Left renal cortex interstitium (tissue), 4 donors: ENCODE data around the gene DYNLRB2. TPM values are rescaled to one million over a fixed set of nuclear protein-coding genes. Genes with fewer than 3 reads are reported as not detected.

Source experiments
- DNase-seq, 4 donors: peaks; one replicate each; pipeline ENCODE4 v3.0.0-alpha.2; 2013; ENCODE audit warnings: low read depth in 4 of 4, low spot score in 2 of 4, missing footprints in 1 of 4
- polyA plus RNA-seq, 4 donors: library from polyadenylated mRNA; unstranded; fragments of 120-200 nt; gene quantifications; one replicate each; pipeline ENCODE4 v1.2.1, GENCODE V29; 2013; ENCODE audit not compliant: insufficient read length in 4 of 4

DYNLRB2 gene
- polyA plus RNA-seq, 4 donors = 6.0 to 10.8 (median 9.3) TPM

DNA sequence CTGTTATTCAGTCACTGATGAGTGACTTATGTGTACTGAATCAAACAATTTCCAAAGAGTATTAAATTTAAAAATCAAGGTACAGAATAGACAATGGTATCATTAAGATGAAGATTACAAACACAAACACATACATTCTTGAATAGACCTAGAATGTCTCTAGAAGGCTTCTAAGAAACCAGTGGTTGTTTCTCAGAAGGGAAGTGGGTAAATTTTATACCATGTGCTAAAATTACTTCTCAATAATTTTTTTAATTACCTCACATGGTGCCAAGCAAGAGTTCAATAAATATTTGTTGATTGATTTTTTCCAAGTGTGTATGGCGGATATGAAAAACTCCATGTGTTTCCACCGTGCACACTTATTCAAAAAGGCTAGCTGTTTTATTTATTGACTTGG is 6.4 kb downstream of the DYNLRB2 start:
- DNase-seq = no peak

DNA sequence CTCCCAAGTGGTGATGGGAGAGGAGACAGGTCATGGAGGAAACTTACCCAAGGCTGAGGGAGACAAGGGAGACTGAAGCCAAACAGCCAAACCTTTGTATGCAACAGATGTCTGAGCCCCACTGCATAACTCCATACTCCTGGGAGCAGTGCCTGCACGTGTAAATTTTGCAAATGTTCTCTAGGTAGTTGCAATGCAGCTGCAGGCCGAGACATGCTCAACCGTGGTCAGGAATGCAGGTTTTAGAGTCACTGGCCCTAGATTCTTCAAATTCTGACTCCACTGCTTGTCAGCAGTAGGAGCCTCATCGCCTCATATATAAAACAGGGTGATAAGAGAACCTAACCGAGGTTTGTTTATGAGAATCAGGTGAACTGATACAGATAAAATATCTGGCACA is 11.5 kb downstream of the DYNLRB2 start:
- DNase-seq = no peak

DNA sequence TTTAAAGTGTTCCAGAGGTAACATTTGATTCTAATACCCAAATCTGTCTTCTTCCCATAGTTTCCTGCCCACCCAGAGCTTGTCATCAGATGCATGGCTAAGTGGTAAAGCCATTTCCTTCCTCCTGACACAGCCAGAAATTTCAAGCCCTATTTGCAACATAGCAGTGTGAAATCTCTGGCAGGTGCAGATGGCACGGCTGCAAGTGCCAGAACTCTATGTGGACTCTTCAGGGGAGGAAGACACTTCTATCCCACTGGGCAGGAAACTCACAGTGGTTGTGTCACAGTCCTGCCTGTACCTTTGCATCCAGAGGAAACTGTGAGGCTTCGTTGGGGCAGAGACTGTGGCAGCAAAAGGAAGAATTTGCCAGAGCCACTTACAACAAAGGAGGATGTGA is 13.2 kb downstream of the DYNLRB2 start:
- DNase-seq = no peak

DNA sequence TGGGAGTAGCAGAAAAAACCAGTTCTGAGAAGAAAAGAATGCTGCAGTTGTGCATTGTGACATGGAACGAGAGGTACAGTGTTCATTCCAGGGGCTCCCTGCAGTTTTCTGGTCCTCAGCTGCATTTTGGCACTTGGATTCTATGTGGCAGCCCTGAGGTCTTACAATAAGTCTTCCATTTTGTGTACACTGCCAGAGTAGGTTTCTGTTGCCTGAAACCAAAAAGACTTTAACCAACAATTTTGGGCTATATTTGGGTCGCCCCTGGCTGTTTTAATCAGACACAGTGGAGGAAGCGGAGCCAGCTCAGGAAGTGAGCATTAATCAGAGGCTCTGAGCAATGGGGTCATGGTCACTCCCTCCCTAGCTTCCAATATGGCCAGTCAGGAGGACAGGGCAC is 15.7 kb downstream of the DYNLRB2 start:
- no peak for DNase-seq

GRCh38 chr16:80557037-80557436 is 16.2 kb downstream of the DYNLRB2 start:
- DNase-seq = no peak

DNA sequence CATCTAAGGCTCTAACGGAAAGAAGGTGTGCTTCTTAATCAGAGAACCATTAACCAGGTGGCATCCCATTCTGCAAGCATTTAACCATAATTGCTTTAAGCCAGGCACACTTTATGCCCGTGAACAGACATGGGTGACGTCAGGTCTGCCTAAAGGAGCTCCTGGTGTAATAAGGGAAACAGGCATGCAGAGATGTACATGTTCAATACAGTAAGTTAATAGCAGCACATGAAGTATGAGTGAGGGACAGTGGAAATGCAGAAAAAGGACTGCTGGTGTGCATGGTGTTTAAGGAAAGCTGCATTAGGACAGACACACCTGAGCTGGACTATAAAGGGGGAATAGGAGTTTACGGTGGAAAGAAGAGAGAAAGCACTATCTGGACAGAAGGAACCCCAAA is 18.6 kb downstream of the DYNLRB2 start:
- DNase-seq = no peak

- no peak for DNase-seq
Measured at GRCh38 chr16:80563066-80563465, 22.3 kb downstream of the DYNLRB2 start.

GRCh38 chr16:80564394-80564793 is 23.6 kb downstream of the DYNLRB2 start:
- DNase-seq = no peak

DNA sequence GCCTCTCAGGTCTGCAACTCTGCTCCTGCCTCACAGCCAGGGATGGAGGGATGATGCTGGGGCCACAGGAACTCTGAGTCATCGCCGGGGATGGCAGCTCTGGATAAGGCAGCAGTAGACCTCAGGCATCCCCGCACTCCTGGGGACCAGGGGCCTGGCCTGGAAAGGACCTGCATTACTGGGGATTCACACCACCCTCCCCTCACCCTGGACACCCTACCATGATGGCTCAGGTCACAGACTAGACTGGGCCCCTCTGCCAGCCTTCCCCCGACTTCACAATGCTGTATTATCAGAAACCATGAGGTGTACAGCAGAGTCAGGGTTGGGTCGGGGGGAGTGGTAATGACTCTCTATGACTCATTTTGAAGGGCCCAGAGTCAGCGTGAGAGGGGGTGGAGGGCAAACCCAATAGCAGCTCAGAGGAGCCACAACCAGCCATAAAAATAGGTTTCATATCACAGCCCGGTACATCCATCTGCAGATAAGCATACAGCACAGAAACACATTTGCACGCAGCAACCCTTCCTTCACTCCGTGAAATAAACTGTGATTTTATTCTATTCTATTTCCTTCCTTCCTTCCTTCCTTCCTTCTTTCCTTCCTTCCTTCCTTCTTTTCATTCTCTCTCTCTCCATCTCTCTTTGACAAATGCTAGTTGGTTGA is 28.8 kb downstream of the DYNLRB2 start:
- DNase-seq = no peak

GRCh38 chr16:80570106-80570478 is 29.3 kb downstream of the DYNLRB2 start:
- peak in 1 of 4 donors; percentile 15 for DNase-seq

DNA sequence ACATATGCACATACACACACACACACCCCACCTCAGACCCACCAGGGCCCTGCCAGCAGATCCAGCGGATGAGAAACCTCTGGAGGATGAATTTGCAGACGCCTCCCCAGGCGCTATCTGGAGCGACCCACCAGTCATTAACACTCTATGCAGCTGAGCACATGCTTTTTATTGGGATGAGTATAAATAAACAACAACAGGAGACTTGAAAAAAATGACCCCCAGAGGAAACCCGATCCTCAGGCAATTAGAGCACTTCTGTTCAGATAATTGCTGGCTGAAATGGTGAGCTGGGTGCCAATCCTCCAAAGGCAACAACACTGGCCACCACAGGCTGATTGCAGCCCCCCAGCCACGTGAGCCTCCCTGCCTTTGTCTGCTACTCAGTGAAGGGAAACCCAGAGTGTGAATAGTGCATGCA is 32.9 kb downstream of the DYNLRB2 start:
- DNase-seq = no peak

GRCh38 chr16:80576343-80576912 is 35.6 kb downstream of the DYNLRB2 start:
- no peak for DNase-seq

- no peak for DNase-seq
Measured at GRCh38 chr16:80577485-80578280, 36.9 kb downstream of the DYNLRB2 start.

GRCh38 chr16:80580109-80580832 is 39.5 kb downstream of the DYNLRB2 start:
- no peak for DNase-seq

DNA sequence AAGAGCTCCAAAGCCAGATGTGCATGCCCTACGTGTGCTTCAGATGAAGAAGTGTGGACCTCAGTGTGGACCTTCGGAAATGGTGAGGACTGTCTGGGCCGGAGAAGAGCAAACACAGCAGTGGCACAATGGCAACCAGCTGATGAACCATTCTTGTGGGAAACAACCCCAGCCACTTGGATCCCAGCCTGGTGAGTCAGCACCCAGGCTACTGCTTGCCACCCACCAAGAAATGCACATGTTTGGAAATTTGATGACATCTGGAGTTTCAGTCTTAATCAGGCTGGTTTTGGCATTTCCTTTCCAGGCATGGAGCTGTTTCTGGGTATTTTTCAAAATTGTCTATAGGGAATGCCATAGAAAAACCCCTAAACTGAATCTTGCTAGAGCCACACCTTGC is 42.7 kb downstream of the DYNLRB2 start:
- DNase-seq = no peak

DNA sequence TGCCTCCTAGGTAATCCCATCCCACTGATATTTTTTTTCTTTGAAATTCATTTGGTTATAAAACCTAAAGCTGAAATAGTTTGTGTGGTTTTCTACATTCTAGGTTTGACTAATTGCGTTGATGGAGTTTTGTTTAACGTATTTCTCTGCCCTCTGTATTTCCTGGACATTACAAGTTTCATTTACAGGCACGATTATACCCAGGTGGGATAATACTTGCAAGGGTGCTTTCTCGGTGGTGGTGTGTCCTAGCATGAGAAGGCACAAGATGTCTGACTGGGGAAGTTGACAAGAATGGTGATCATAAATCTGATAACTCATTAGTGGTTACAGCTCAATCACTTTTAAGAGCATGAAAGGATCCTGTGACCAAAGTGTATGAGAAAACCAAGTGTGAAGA is 45.0 kb downstream of the DYNLRB2 start:
- DNase-seq = no peak

DNA sequence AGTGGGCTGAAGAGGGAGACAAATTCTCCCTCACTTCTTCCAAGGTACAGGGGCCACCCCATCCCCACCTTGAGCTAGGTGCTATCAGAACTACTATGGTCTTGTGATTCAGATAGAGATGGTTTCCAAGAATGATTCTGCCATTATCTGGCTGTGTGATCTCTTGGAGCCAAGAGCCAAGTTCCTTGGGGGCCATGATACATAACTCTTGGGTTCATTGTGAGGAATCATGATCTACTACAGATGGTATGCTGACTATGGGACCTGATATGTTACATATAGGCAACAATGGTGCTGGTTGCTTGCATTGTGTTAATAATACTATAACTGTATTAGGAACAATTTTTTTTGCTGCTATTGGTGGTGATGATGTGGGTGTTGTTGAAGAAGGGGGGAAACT is 45.7 kb downstream of the DYNLRB2 start:
- DNase-seq = no peak

DNA sequence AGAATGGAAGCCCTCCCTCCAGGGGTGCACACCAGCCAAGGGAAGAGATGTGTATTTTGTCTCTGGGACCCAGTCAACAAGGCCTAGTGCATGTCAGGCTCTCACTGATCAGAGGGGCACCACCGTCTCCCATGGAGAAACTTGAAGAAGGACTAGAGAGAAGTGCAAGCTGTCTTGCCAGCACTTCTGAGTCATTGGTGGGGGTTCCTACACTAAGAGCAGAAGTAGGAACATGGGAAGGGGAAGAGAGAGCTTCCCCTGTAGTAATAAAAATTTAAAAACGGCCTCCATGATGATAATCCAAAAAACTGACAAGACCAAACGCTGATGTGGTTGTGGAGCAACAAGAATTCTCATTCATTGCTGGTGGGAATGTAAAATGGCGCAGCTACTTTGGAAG is 46.3 kb downstream of the DYNLRB2 start:
- DNase-seq = no peak

DNA sequence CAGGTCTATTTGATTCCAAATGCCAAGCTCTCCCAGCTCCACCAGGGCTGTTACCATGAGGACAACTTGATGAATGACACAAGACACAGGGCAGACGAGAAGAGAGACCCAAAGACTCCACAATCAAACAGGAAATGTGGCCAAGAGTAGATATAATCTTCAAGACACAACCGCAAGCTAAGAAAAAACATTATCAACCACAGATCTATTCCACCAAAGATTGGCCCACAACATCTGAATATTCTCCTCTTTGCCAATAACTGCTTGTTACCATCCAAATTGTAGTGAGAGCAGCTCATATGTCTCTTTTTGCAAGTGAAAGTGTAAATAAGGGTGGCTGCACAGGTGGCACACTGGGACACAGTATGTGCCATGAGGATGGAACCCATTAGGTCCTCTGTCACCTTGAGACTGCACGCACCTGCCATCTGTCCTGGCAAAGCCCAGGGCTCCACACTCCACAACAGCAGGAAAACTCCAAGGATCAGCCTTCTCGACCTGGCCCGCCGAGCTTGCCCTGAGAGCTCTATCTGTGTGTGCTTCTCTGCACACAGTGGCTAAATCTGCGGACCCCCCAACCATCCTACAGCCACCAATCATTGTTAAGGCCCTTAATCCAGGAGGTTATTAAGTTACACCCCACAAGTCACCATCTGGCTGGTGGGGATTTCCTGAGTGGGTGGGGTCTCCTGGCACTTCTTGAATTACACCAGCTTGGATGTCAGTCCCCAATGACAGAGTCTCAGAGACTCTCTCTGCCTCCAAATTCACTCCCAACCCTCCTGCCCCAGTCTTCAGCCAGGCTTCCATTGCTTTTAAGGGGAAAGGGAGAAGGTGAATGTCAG is 50.5 kb downstream of the DYNLRB2 start:
- DNase-seq = no peak

DNA sequence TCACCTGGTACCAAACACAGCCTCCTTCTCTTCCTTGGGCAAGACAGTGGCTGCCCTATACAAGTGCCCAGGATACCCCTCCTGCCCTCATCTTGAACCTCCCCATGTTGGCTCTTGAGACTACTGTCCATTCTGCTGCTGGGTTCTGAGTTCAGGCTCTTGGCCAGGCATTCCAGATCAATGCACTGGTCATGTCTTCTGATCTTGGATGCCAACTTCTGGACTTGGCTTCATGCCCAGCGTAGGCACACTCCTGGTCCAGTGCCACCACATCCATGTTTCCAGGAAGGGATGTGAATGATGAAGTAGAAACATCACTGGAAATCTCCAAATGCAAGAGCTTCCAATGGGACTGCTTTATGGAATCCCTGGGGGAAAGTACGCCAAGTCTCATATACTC is 51.5 kb downstream of the DYNLRB2 start:
- DNase-seq = no peak
